IPS-NIHi7 (cell line): Measurements from ENCODE around the gene KIF23.
"Not testable (repeated sequence)": the region's sequence is repeated elsewhere in the genome, so short reads cannot be mapped to it uniquely, and the experiment has no call there.

Source experiments
- DNase-seq: peaks from one replicate; pipeline ENCODE4 v3.0.0; 2012; ENCODE audit warnings: mixed read lengths; ENCODE audit errors: extremely low spot score

Gene KIF23

DNA sequence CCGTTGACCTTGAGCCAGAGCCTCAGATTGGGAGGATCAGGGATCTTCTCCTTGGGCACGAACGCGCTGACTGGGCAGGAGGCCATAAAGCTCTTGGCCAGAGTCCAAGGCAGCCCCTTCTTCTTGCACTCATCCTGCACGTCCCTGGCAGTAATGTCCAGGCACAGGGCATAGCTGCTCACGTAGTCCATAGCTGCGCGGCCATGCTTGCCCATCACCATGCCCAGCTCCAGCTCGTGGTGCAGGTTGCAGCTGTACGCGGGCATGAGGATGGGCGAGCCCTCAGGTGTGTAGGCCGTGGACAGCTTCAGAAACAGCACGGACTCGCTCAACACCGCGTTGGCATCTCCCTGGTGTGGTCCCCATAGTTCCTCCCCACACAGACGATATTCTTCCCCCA lies 20.5 kb downstream of the KIF23 start:
- DNase-seq: no peak

DNA sequence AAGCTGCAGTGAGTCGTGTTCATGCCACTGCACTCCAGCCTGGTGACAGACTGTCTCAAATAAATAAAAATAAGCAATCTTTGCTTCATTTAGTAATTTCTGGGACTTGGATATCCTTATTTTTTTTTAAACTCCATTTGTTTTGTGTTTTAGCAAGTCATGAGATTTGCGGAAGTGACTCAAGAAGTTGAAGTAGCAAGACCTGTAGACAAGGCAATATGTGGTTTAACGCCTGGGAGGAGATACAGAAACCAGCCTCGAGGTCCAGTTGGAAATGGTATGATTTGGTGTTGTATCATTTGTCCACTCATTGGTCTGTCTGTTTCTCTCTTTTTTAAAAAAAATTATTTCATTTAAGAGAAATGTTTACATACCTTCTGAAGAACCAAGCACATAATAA lies 21.8 kb downstream of the KIF23 start:
- no peak for DNase-seq

DNA sequence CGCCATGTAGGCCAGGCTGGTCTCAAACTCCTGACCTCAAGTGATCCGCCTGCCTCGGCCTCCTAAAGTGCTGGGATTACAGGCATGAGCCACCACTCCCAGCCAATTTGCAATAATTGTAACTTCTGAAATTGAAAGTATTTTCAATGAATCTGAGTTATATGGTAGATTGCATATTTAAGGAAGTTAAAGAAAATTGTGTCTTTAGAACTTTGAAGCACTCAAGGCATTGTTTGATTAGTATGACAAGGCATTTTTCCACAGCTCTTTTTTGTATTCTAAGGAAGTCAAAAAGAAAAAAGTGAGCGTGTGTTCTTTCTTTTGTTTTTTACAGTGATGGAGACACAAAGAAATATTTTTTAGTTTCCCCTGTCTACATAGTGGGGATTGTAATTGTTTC lies 22.8 kb downstream of the KIF23 start:
- no peak for DNase-seq

DNA sequence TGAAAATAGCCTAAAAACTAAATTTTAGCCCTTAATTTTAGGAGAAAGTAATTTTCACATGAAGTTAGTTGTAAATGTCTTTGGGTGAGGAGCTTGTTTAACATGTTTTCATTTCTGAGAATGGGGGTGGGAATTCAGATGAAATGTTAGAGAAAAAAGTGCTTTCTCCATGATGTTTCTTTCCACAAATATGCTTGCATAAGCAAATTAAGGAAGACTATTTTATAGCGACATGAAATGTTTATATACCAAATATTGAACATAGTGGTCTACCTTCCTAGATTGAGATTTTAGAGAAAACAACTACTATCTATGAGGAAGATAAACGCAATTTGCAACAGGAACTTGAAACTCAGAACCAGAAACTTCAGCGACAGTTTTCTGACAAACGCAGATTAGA lies 25.5 kb downstream of the KIF23 start:
- DNase-seq: no peak

DNA sequence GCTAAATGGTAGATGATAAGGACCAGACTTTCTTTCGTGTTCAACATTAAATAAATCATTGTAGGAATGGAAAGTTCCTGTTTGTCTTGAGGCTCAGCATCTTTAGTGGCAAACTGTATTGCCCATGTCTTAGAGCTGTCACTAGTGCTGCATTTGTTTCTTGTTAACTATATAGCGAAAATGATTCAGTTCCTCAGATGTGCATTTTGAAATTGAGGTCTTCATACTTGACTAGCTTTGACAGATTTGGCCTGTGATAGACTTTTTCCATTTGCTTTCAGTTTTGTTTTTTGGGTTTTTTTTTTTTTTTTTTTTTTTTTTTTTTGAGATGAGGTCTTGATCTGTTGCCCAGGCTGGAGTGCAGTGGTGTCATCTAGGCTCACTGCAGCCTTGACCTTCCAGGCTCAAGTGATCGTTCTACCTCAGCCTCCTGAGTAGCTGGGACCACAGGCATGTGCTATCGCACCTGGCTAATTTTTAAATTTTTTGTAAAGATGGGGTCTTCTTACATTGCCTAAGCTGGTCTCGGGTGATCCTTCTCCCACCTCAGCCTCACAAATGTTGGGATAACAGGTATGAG lies 29.0 kb downstream of the KIF23 start:
- no peak for DNase-seq

DNA sequence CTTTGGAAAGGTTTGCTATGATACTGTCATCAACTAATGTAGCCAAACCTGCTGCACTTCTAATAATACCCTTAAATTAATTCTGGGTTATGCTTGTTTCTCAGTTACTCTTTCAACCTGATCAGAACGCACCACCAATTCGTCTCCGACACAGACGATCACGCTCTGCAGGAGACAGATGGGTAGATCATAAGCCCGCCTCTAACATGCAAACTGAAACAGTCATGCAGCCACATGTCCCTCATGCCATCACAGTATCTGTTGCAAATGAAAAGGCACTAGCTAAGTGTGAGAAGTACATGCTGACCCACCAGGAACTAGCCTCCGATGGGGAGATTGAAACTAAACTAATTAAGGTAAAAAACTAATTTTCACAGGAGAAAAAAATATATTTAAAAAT lies 30.5 kb downstream of the KIF23 start:
- no peak for DNase-seq

DNA sequence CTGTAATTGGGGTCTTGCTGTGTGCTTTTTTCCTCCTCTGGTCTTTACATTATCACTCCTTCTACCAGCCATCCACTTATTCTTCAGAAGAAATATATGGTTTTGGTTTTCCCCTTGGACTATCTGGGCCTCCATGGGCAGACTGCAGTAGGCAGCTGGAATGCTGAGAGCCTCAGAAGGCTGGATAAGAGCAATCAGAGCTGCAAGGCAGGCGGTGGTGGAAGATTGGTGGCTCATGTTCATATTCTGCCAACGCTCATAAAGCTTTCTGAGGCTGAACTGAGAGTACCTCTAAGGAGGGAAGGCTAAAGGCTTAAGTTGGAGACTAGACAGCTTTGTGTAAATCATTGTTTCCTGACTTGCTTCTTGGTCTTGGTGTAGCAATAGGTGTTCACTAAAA lies 32.8 kb downstream of the KIF23 start:
- no peak for DNase-seq

DNA sequence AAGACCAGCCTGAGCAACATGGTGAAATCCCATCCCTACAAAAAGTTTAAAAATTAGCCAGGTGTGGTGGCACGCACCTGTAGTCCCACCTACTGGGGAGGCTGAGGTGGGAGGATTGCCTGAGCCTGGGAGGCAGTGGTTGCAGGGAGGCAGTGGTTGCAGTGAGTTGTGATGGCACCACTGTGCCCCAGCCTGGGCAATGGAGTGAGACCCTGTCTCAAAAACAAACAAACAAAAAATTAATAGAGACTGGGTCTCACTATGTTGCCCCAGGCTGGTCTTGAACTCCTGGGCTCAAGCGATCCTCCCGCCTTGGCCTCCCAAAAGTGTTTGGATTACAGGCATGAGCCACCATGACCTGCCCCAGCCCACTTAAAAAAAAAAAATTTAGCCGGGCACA lies 36.1 kb downstream of the KIF23 start:
- not testable (repeated sequence) for DNase-seq

DNA sequence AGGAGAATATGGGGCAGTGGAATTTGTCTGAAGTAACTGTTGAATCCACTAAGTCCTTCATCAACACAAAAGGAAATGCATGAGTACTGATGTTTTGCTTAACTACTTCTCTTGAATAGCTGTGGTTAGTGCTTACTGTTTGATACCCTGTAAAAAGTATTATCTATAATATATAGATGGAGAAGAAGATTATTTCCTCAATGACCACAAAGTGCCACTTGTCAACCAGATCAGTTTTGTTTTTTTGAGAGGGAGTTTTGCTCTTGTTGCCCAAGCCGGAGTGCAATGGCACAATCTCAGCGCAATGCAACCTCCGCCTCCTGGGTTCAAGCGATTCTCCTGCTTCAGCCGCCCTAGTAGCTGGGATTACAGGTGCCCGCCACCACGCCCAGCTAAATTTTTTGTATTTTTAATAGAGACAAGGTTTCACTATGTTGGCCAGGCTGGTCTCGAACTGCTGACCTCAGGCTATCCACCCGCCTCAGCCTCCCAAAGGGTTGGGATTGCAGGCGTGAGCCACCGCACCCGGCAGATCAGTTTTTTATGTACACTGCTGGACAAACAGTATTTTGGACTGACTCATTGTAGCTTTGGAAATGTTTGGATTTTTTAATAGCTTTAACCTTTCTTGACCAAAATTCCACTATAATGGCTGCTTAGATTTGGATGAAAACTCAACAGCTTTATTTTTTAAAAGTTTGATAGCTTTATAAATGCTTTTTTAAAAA lies 37.0 kb downstream of the KIF23 start:
- DNase-seq: no peak

DNA sequence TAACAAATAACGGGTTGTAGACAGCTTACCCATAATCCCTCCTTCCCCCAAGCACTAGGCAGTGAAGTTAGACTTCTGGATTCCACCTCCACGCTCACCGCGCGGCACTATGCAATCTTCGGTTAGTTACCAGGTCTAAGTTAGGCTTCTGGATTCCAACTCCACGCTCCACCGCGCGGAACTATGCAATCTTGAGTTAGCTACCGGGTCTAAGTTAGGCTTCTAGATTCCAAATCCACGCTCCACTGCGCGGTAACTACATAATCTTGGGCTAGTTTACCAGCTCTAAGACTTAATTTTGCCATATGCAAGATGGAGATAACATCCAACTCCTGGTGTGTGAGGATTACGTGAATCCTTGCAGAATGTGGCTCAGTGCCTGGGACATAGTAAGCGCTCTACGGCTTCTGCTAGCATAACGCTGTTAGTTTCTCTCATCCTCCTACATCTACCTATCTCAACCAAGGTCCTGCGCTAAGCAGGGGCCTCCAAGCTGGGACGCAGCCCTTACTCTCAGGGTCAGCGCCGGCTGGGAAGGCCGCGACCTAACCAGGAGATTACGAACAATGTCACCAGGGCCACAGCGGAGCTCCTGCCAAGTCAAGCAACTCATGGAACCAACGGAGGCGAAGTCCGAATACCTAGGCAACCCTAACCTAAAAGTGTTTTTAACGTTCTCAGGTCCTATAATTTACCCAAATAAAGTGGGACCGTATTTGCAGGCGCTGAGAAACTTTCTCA lies 38.0 kb downstream of the KIF23 start:
- peak; percentile 65 for DNase-seq

DNA sequence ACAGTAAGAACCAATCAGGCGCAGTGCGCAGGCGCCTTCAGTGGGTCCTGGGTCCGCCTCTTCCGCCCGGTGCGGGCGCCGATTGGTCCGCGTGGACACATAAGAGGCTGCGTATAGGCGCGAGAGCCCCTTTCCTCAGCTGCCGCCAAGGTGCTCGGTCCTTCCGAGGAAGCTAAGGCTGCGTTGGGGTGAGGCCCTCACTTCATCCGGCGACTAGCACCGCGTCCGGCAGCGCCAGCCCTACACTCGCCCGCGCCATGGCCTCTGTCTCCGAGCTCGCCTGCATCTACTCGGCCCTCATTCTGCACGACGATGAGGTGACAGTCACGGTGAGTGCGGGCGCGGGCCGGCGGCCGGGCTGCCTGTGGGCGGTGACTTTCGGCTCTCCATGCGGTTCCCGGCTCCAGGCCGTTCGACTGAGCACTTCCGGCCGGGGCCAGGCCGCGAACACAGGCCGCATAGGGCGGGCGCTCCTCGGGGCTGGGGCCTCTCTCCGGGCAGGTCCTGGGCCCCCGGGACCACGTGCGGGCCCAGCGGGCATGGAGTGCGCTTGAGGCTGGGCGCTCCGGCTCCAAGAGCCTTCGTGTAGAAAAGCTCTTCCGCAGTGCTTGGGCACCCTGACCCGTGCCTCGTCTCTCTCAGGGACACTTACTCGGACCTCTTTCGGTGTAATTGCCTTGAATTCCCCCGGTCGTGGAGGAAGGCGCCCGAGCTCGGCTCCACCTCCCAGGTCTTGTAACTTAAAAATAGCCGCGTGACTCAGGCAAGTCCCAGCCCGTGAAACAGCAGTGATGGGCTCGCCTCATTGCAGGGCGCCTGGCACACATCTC lies 38.8 kb downstream of the KIF23 start, which contains the start of gene RPLP1:
TSS of gene RPLP1 (plus strand) at position 127 of the 830 bp plus-strand sequence. CDS start at position 258, 131 bp downstream.
- DNase-seq: peak; percentile 94

DNA sequence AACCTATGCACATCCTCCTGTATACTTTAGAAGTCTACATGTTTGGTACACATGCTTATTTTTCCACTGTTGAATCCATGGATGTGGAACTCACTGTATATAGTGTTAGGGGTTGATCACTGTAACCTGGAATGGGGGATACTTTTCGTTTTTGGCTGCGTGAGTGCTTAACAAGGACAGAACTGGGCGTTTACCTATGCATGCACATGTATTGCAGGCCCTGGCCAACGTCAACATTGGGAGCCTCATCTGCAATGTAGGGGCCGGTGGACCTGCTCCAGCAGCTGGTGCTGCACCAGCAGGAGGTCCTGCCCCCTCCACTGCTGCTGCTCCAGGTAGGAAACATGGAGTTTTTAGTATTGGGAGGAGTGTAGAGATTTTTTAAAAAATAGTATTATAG lies 40.8 kb downstream of the KIF23 start:
- DNase-seq: no peak

DNA sequence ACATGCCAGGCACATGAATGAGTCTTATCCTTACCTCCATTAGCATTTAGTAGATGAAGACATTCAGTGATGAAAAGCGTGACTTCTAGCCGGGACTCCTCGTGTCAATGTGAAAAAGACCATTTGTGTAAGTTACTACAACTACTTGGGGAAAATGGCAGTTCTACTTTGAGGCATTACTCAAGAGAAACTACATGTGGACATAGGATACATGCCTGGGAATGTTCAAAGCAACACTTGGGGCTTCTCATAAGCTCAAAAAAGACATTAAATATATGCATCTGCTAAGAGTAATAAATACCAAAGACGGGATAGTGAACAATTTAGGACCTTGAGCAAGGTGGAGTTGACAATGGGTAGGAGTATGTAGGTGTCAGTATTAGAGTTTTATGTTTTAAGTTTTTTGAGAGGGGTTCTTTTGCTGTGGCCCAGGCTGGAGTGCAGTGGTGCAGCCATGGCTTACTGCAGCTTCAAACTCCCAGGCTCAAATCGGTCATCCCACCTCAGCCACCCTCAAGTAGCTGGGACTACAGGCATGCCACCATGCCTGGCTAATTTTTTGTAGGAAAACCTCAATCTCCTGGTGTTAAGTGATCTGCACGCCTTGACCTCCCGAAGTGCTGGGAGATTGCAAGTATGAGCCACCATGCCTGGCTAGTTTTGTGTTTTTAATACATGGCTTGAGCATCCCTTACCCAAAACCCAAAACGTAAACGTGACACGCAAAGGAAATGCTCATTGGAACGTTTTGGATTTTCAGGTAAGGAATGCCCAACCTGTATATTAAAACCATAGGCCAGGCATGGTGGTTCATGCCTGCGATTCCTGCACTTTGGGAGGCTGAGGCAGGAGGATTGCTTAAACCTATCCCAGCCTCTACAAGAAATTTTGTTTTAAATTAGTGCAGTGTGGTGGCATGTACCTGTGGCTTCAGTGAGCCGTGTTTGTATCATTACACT lies 42.3 kb downstream of the KIF23 start:
- DNase-seq: no peak

DNA sequence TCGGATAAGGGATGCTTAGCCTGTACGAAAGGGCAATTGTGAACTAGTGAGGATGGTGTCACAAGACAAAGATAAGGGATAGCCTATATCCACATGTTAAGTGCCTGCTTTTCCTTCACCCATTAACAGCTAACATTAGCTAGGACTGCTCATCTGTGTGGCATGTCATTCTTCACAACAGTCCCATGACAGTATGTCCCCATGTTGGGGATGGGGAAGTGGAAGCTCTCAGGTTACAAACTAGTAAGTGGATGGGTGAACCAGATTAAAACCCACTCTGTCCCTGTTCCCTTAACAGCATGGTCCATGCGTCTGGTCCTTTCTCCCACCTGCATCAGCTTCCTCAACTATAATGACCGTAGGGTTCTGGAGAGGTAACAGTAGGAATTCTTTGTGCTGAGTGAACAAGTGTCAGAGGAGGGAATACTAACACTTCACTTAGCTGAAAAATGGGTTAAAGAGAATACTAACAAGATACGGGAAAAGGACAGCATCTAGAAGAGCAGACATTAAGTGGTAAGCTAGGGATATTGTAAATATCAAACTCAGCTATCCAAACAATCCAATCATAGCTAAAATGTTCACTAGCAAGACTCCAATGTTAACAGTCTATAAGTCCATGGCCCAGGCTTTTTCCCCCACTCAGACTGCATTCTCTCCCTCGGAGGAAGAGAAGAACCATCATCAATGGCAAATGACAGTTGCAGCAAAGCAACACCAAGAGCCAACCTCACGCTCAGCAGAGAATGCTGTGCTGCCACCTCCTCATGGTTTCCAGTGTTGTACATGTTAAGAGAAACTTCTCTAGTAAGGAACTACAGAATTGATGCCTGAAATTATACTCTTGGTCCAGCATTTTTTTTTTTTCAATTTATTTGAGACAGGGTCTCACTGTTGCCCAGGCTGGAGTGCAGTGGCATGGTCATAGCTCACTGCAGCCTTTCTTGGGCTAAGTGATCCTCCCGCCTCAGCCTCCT lies 43.4 kb downstream of the KIF23 start:
- no peak for DNase-seq

DNA sequence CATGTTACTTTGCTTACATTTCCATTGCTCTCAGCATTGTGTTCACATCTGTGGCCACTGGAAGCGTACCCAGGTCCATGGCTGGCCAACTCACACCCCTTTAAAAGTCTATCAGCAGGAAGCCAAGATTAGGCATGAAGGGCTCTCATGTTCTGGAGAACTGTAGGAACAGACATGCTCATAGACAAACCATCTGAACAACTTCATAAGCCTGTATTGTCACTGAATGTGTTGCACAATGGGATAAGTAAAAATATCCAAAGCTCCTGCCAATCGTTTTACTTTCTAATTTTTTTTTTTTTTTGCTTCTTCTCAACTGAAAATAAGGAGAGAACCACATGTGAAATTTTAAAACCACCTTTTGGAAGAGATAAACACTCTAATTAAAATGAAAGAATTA lies 44.9 kb downstream of the KIF23 start:
- DNase-seq: no peak

DNA sequence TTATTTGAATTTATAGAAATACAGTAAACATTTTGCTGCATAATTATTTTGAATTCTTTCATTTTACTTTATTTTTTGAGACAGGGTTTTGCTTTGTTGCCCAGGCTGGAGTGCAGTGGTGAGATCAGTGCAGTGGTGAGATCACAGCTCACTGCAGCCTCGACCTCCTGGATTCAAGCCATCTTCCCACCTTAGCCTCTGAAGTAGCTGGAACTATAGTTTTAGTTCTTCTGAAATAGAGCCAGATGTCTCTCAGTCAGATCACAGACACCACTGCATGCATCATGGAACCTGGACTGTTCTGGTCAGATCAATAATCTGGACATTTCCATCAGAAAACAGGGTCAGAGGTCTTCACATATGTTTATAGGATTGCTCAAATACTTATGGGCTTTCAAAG lies 46.3 kb downstream of the KIF23 start:
- no peak for DNase-seq

DNA sequence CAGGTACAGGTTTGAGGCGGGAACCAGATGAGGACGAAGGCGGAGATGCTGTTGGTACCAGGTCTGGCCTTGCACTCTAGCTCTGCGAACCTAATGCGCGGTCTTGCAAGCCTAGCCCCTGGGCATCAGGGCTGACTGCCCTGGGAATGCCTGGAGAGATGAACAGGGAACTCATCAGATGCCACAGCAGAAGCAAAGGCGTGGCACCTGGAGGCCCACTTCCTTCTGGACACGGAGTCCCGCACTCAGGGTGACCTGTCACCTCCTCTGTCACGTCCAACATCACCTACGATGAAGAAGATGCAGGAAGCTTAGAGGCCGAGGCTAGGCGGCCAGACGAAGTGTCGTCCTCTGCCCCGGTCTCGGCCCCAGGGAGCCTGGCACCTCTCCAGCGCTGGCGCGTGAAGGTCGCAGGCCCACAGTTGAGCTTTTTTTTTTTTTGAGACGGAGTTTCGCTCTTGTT lies 47.9 kb downstream of the KIF23 start:
- no peak for DNase-seq

DNA sequence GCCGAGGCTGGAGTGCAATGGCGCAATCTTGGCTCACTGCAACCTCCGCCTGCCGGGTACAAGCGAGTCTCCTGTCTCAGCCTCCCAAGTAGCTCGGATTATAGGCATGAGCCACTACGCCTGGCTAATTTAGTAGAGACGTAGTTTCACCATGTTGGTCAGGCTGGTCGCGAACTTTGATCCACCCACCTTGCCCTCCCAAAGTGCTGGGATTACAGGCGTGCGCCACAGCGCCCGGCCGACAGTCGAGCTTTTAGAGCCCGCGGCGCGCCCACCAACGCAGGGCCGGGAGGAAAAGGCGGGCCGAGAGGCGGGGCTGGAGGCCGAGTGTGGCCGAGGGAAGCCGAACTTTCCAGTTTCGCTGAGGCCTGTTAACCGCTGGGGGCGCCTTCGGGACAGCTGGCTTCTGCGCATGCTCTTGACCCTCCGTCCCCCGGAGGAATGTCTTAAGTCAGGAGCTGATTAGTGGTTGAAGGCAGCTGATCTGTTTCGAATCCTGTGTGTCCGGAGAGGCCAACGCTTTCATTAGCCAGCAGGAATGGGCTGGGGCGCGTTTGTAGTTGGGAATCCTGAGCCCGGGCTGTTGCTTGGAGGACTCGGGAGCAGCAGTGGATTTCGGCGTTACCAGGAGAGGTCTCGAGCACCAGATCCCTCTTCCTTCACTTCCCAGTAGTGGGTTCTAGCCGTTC lies 48.5 kb downstream of the KIF23 start:
- peak; percentile 97 for DNase-seq

DNA sequence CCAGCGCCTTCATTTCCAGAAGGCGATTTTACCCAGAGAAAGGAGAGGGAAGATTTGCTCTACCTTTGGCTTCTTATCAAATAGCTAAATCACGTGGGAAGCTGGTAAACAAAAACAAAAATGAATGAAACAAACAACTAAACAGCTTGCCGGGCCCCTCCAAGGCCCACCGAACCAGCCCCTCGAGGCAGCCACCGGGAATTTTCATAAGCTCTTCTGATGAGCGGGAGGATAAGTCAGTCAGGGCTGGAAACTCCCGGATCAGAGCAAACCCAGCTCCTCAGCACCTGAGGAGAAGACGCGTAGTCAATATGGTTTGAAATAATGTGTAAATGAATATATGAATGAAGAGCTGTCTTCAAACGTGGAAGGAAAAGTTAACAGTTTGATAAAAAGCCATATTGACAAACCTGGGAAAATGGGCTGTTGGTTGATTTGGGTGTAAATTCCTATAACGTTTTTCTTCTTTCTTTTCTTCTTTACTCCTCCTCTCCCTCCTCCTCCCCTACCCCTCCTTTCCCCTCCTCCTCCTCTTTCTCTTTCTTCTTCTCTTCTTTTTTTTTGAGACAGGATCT lies 49.1 kb downstream of the KIF23 start:
- DNase-seq: no peak
